Fibroblast of lung (primary cell): ENCODE results near the gene RCAN2.

Experiments
- CTCF ChIP-seq, 2 donors: IDR thresholded peaks in 1 of 2; conservative IDR thresholded peaks in 1 of 2; 1 replicate in 1 of 2; 2 replicates in 1 of 2; pipeline ENCODE4 v1.5.1; 2011 to 2012; ENCODE audit warnings: low read length in 2 of 2, control low read depth in 1 of 2, inconsistent platforms in 1 of 2, low read depth in 1 of 2, mild to moderate bottlenecking in 1 of 2
- EZH2 ChIP-seq: IDR thresholded peaks from 2 replicates; pipeline ENCODE4 v1.5.1; 2012; ENCODE audit warnings: low read length, control low read depth, mild to moderate bottlenecking; ENCODE audit errors: missing control alignments

DNA sequence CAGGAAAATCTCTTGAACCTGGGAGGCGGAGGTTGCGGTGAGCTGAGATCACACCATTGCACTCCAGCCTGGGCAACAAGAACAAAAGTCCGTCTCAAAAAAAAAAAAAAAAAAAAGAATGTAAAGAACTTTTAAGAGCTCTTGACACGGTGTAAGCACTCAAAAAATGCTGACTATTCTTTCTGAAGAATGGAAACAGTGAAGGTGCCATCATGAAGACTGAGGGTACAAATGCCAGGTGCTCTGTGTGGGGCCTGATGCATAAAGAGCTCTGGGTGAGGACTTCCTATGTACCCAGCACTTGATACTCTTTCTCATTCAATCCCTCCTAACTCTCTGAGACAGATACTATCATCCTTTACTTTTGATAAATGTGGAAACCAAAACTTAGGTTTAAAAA is 275.5 kb downstream of the RCAN2 start:
- TF ChIP-seq CTCF (conservative IDR thresholded peaks at IDR 0.05 in 1 of 2, IDR thresholded peaks at IDR 0.05 in 1 of 2; ENCODE audit: low read depth in 1 of 2, low read length in 2 of 2) (no peak), EZH2 (no peak)
